MM.1S (cell line): Measurements from ENCODE around the gene ENTPD8.

Source experiments
- EZH2 ChIP-seq: fragments of 300-600 bp; sonication (generic); optimal IDR thresholded peaks from 2 replicates; pipeline ENCODE3; 2017; ENCODE audit warnings: low read depth, mild to moderate bottlenecking, antibody characterized with exemption, low read length, mixed read lengths
- EZH2phosphoT487 ChIP-seq: fragments of 300-600 bp; sonication (generic); IDR thresholded peaks from 2 replicates; pipeline ENCODE4 v1.6.1; 2018; ENCODE audit warnings: antibody characterized with exemption, low read length
- TF ChIP-seq, protein P1 (sequence below): fragments of 300-600 bp; sonication (generic); IDR thresholded peaks from 2 replicates; pipeline ENCODE4 v1.5.1; 2016; ENCODE audit warnings: antibody characterized with exemption, low read length, mixed read lengths

DNA sequence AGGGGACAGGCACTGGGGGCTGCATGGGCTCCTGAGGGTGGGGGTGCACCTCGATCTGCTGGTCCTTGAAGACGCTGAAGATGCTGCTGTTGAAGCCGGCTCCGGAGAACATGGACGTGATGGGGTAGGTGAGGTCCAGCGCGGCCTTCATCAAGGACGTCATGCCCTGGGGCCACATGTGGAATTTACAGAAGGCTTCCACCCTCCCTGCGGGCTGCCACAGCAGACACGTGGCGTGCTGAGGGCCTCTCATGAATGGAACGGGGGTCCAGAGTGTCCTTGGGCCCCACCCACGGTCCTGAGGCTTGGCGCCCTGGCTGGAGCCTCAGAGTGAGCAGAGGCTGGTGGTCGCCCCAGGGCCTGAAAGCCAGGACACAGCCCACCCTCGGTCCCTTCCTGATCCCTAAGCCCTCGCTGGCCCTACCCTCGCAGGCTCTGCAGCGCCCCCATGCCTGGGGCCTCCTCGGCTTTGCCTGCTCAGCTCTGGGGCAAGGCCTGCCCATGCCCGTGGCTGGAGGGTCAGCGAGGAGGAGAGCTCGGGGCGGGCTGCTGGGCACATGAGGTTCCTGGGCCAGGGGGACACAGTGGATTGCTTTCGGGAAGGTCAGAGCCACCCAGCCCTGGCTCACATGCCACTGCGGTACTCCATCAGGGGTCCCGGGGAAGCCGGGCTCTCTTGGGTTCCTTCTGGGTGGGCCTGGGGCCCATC lies 23.3 kb upstream of the ENTPD8 start:
- TF ChIP-seq, protein P1, sequence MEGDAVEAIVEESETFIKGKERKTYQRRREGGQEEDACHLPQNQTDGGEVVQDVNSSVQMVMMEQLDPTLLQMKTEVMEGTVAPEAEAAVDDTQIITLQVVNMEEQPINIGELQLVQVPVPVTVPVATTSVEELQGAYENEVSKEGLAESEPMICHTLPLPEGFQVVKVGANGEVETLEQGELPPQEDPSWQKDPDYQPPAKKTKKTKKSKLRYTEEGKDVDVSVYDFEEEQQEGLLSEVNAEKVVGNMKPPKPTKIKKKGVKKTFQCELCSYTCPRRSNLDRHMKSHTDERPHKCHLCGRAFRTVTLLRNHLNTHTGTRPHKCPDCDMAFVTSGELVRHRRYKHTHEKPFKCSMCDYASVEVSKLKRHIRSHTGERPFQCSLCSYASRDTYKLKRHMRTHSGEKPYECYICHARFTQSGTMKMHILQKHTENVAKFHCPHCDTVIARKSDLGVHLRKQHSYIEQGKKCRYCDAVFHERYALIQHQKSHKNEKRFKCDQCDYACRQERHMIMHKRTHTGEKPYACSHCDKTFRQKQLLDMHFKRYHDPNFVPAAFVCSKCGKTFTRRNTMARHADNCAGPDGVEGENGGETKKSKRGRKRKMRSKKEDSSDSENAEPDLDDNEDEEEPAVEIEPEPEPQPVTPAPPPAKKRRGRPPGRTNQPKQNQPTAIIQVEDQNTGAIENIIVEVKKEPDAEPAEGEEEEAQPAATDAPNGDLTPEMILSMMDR: no peak
- TF ChIP-seq EZH2phosphoT487 (no peak), EZH2 (no peak)
